Skeletal muscle cell (primary cell): Measurements from ENCODE around the gene ARPC5L.

Source experiments
- DNase-seq: peaks from one replicate; pipeline ENCODE4 v3.0.0-alpha.2; 2010; ENCODE audit warnings: low read depth
- H3K4me3 ChIP-seq: 2 replicates; pipeline ENCODE4 v1.5.1; 2011; ENCODE audit warnings: low read depth, mild to moderate bottlenecking, control low read depth, low read length, moderate library complexity

The ARPC5L gene

GRCh38 chr9:124859803-124860581 is 1.9 kb upstream of the ARPC5L start:
- H3K4me3 ChIP-seq: peak overlapping the region; percentile 94
- no peak for DNase-seq

GRCh38 chr9:124860582-124861341 is 1.2 kb upstream of the ARPC5L start:
- no peak for DNase-seq
- H3K4me3 ChIP-seq: peak overlapping the region; percentile 94

- H3K4me3 ChIP-seq: no peak overlapping the region
- DNase-seq: no peak
Measured at GRCh38 chr9:124863371-124863871, 1.5 kb downstream of the ARPC5L start.

GRCh38 chr9:124868511-124869465 is 6.9 kb downstream of the ARPC5L start:
- peak overlapping the region; percentile 95 for H3K4me3 ChIP-seq
- no peak for DNase-seq

GRCh38 chr9:124869466-124869985 is 7.6 kb downstream of the ARPC5L start:
- no peak for DNase-seq
- H3K4me3 ChIP-seq: peak overlapping the region; percentile 95

GRCh38 chr9:124869986-124870560 is 8.1 kb downstream of the ARPC5L start:
- peak overlapping the region; percentile 95 for H3K4me3 ChIP-seq
- no peak for DNase-seq

- no peak for DNase-seq
- peak overlapping the region; percentile 95 for H3K4me3 ChIP-seq
Measured at GRCh38 chr9:124870723-124871122, 8.8 kb downstream of the ARPC5L start.

- no peak for DNase-seq
- H3K4me3 ChIP-seq: peak overlapping the region; percentile 95
Measured at GRCh38 chr9:124871156-124871561, 9.2 kb downstream of the ARPC5L start.

GRCh38 chr9:124873664-124874063 is 11.7 kb downstream of the ARPC5L start:
- no peak for DNase-seq
- H3K4me3 ChIP-seq: no peak overlapping the region

GRCh38 chr9:124875501-124875900 is 13.6 kb downstream of the ARPC5L start:
- H3K4me3 ChIP-seq: no peak overlapping the region
- DNase-seq: no peak

- DNase-seq: no peak
- no peak overlapping the region for H3K4me3 ChIP-seq
Measured at GRCh38 chr9:124877021-124877782, 15.3 kb downstream of the ARPC5L start.

GRCh38 chr9:124878021-124878420 is 16.1 kb downstream of the ARPC5L start:
- no peak overlapping the region for H3K4me3 ChIP-seq
- no peak for DNase-seq

GRCh38 chr9:124878518-124878917 is 16.6 kb downstream of the ARPC5L start:
- H3K4me3 ChIP-seq: no peak overlapping the region
- no peak for DNase-seq

GRCh38 chr9:124879226-124879625 is 17.3 kb downstream of the ARPC5L start:
- DNase-seq: no peak
- no peak overlapping the region for H3K4me3 ChIP-seq

GRCh38 chr9:124880501-124880900 is 18.6 kb downstream of the ARPC5L start:
- no peak for DNase-seq
- no peak overlapping the region for H3K4me3 ChIP-seq

GRCh38 chr9:124881138-124881743 is 19.3 kb downstream of the ARPC5L start:
- no peak for DNase-seq
- no peak overlapping the region for H3K4me3 ChIP-seq

- no peak for DNase-seq
Measured at GRCh38 chr9:124882231-124882630, 20.3 kb downstream of the ARPC5L start.

GRCh38 chr9:124884376-124884775 is 22.4 kb downstream of the ARPC5L start:
- DNase-seq: no peak

More at GRCh38 chr9:124882231-124882630, 20.3 kb downstream of the ARPC5L start:
- no peak overlapping the region for H3K4me3 ChIP-seq

More at GRCh38 chr9:124884376-124884775, 22.4 kb downstream of the ARPC5L start:
- no peak overlapping the region for H3K4me3 ChIP-seq
